Gastrocnemius medialis (tissue), 4 donors: Measurements from ENCODE around the gene CACYBP.

Experiments used
- CTCF ChIP-seq, 5 experiments: fragments of 450-650 bp in 3 of 5; fragments of 200-600 bp in 2 of 5; sonication (generic) in 2 of 5; IDR thresholded peaks in 4 of 5; conservative IDR thresholded peaks in 1 of 5; 1 replicate in 4 of 5; 2 replicates in 1 of 5; pipeline ENCODE4 v1.5.1; 2016 to 2019; ENCODE audit warnings: antibody characterized with exemption in 5 of 5, mild to moderate bottlenecking in 3 of 5, moderate library complexity in 3 of 5
- POLR2A ChIP-seq, 2 donors: fragments of 450-650 bp; IDR thresholded peaks; one replicate each; pipeline ENCODE4 v1.6.1; 2017; ENCODE audit warnings: antibody characterized with exemption in 2 of 2, mild to moderate bottlenecking in 2 of 2, moderate library complexity in 2 of 2

DNA sequence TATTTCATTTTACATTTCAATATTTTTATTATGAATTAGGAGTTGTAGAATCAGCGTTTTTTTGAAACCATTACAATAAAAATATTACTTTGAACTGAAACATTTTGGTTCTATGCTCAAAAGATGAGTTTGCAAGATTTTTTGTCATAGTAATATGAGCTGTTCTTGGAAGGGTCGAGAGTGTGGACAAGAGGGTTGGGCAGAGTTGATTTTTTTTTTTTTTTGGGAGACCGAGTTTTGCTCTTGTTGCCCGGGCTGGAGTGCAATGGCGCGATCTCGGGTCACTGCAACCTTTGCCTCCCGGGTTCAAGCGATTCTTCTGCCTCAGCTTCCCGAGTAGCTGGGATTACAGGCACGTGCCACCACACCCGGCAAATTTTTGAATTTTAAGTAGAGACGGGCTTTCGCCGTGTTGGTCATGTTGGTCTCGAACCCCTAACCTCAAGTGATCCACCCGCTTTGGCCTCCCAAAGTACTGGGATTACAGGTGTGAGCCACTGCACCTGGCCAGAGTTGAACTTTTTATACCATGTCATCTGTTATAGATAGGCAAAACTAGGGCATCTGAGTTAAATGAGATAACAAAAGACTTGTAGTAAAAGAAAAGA lies 3.3 kb downstream of the CACYBP start:
- TF ChIP-seq POLR2A (IDR thresholded peaks at IDR 0.05) (no peak), CTCF (IDR thresholded peaks at IDR 0.05 in 4 of 5, conservative IDR thresholded peaks at IDR 0.05 in 1 of 5) (no peak)
